ENCODE measurements around the gene ARHGEF17. TPM values are rescaled to one million over a fixed set of nuclear protein-coding genes. Genes with fewer than 3 reads are reported as not detected.

The ARHGEF17 gene
- total RNA-seq, 1 experiment from 2014 or later, result 3.3 TPM

DNA sequence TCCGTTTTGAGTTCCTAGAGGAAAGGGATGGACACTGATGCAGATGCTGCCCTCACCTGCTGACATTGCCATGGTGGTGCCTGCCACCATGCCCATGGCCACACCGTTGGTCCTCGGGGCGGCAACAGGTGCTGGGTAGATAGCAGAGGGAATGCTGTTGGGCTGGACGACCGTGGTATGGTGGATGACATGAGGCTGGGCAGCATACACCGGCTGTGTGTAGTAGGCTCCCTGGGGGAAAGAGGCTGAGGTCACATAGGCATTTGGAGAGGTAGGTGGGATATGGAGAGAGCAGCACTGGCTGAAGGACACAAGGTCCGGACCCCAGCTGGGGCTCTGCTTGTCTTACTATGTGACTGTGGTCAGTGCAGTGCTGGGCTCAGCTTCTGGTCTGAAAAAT is 101.4 kb downstream of the ARHGEF17 start:
- DNase-seq (ENCODE audit: low spot score), result no peak

DNA sequence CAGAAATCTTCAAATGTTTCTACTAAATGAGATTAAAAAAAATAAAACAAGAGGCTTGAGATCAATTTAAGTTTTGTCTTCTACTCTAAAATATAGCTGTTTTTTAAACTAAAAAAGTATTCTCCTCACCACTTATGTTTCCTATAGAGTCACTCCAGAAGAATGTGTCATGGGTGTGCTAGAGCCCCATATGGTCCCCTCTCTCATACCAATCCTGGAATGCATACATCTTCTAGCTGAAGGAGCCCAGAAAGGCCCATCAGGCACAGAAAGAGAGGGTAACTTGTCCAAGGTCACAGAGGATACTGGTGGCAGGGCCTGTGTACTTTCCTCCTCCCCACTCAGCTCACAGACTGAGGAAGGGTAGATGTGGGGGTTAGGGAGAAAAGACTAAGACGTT is 102.6 kb downstream of the ARHGEF17 start:
- no peak for DNase-seq (ENCODE audit: low spot score)

DNA sequence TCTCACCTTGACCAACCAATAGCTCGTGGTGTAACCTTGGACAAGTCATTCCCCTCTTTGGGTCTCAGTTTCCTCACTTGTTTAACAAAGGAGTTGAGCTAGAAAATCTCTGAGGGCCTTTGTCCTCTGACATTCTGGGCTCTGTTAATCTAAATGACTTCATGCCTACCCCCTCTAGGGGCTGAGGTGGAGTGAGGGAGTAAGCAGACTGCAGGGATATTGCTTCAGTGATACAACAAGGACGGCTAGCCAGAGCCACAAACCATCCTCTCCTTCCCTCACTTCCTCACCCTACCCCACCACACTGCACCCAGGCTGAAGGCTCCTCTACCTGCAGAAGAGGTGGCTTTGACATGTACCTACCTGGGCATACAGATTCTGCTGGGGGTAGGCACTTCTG is 103.0 kb downstream of the ARHGEF17 start:
- DNase-seq (ENCODE audit: low spot score), result no peak

DNA sequence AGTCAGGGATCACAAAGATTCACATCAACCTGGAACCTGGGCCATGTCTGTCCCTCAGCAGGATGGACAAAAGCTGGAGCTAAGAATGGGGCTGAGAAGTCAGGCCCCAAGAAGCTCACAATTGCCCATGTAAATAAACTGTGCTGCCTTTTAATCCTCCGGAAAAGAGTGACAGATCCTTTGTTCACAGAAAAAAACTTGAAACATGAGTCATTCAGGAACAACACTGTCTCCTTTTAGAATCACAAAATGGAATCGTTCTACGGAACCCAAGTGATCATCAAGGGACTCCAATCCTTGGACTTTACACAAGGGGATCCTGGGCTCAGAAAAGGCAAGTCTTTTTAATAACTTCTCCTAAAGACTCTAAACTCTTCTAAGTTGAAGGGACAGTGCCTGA is 104.2 kb downstream of the ARHGEF17 start:
- no peak for DNase-seq (ENCODE audit: low spot score)

DNA sequence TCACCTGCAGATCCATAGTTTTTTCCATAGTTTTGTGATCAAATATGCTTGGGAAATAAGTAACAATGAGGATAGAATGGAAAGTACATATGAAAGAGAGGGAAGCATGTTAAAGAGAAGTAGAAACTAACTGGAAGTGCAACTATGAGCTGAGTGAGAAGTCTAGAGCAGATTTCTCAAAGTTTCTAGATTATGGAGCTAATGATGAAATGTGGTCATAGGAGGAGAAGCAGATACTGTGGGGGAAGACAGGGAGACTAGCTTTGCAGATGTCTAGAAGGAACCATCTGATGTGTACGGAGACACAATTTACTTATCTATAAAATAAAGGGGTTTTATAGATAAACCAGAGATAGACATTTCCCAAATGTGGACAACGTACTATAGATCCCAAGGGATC is 105.2 kb downstream of the ARHGEF17 start:
- DNase-seq (ENCODE audit: low spot score), result no peak

DNA sequence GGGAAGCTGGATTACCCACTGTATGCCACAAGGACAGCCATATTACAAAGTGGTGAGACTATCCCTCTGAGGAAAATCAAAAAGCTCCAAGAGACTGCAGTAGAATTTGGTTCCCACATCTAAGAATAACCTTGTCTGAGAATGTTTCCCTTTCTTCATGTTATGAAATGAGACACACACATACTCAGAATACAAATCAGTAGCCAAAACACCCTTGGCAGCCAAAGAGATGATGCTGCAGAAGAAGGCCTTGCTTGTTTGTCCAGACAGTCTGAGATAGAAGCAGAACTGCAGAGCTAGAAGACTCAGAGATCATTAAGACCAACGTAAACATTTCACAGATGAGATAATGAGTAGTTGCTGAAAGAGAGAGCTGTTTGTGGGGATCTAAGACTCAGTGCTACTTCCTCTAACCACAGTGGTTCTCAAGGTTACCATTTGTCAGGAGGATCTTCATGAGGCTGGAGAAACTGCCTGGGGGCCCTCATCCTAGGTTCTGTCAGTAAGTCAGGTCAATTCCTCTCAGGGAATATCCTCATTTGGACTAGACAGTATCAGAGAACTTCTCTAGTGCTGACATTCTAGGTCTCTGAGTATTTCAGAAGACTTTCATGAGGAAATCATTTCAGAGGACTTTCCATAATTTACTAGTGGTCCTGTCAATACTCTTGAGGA is 107.0 kb downstream of the ARHGEF17 start:
- no peak for DNase-seq (ENCODE audit: low spot score)

DNA sequence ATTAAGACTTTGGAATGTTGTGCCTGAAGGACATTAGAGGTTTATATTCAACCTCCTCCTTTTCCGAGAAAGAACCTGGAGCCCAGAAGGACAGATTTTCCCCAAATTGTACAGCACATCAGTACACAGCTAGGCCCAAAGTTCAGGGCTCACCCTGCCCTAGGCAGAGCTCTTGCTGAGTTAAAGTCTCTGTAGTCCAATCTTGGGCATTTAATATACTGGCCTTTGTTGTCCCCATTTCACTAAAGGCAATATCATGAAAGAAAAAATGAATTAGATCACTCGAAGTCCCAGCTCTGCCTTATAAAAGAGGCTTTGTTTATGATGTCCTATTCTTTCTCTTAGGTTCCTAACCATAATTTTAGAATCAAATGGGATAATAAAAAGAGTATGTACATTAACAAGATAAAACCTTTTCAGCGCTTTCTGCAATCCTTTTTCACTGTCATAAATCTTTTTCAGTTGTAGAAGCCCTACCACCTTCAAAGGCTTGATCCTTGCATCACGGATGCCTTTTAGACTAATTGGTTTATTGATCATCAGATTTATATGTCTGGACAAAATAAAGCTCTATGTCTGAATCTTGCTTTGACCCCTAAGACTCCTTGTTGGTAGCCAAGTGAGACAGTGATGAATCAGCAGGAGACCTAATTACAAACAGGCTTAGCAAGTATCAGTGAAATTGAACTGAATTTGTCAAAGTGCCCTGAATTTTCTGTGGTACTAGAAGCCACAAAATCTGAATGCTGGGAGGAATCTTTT is 108.0 kb downstream of the ARHGEF17 start:
- DNase-seq (ENCODE audit: low spot score), result no peak

DNA sequence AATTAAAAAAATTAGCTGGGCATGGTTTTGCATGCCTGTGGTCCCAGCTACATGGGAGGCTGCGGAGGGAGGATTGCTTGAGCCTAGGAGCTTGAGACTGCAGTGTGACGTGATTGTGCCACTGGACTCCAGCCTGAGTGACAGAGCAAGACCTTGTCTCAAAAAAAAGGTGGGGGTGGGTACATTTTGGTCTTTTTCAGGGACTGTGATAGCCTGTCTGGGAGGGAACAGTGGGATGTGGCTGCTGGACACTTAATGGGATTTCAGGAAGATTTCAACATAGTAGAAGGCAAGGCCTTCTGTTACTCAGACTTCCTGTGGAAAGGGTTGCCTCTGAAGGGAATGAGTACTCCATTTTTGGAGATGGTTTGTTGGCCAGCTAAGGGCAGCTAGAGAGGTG is 108.7 kb downstream of the ARHGEF17 start:
- no peak for DNase-seq (ENCODE audit: low spot score)

Other genes starting within 250 kb of the ARHGEF17 start
- gene FCHSD2, start 166.0 kb upstream of the ARHGEF17 start, total RNA-seq (2014; rRNA removed; shearing (Covaris generic)), result 3.7 and 5.0 TPM in 2 replicates
- not detected in 2 replicates for gene P2RY2, start 90.0 kb upstream of the ARHGEF17 start, total RNA-seq (2014; rRNA removed; shearing (Covaris generic))
- 2.5 and 2.7 TPM in 2 replicates for gene P2RY6, start 35.9 kb upstream of the ARHGEF17 start, total RNA-seq (2014; rRNA removed; shearing (Covaris generic))
- gene RELT, start 68.1 kb downstream of the ARHGEF17 start, total RNA-seq (2014; rRNA removed; shearing (Covaris generic)), result 2.1 and 2.2 TPM in 2 replicates

All from H4 (cell line).